K562 (cell line): Measurements from ENCODE around the gene MUSK. TPM values are rescaled to one million over a fixed set of nuclear protein-coding genes. Genes with fewer than 3 reads are reported as not detected.

Experiments
- ATAC-seq: fragments of 200-7000 bp; cut with Tn5 transposase; 3 replicates; pipeline ENCODE4 v1.9.1; 2020; ENCODE audit warnings: moderate library complexity
- BruUV-seq: library from RNA; stranded (reverse); fragments of 400-500 nt; replicated peaks from 2 replicates; lab custom pipeline; 2021; lab: Mats Ljungman, UMichigan
- CTCF ChIA-PET: fragments of 300-600 bp; formaldehyde crosslinking; extraction: SDS; loops from one replicate; lab custom pipeline; 2021; ENCODE audit warnings: low intra/inter-chr PET ratio; lab: Yijun Ruan, JAX
- POLR2A ChIA-PET: fragments of 300-600, 350-650 bp; sonication (Branson Sonifier 250); formaldehyde crosslinking; extraction: SDS; loops from one replicate; lab custom pipeline; 2021; ENCODE audit warnings: antibody characterized with exemption, inconsistent platforms; lab: Yijun Ruan, JAX
- DNase-seq, 4 experiments: peaks; one replicate each; pipeline versions ENCODE4 v3.0.0 to v3.0.0-alpha.2; 2011 to 2018; ENCODE audit warnings: low spot score in 3 of 4, mixed read lengths in 3 of 4; ENCODE audit errors: extremely low read depth in 1 of 4
- FAIRE-seq: peaks from 2 replicates; lab custom pipeline; 2011; peaks lifted over from hg19 to GRCh38; lab: Jason Lieb, UNC
- H2AFZ ChIP-seq: 2 replicates; pipeline ENCODE4 v1.6.0; 2011; ENCODE audit warnings: low read depth, low read length, control low read depth, inconsistent platforms
- H3K27ac ChIP-seq: fragments of 200-600 bp; 3 replicates; pipeline ENCODE4 v1.8.0; 2011; ENCODE audit warnings: low read depth, mild to moderate bottlenecking, control low read depth, inconsistent platforms, low read length, moderate library complexity, mixed read lengths; ENCODE audit errors: extremely low read depth
- H3K27me3 ChIP-seq, 2 experiments: fragments of 300-600 bp in 1 of 2; 2 replicates in 1 of 2; 3 replicates in 1 of 2; pipeline versions ENCODE4 v1.6.0 to v1.8.0; 2011; ENCODE audit warnings: inconsistent platforms in 2 of 2, low read length in 2 of 2, mild to moderate bottlenecking in 1 of 2, mixed read lengths in 1 of 2, moderate library complexity in 1 of 2; ENCODE audit not compliant: control insufficient read depth in 2 of 2, insufficient read depth in 2 of 2
- H3K36me3 ChIP-seq: fragments of 300-600 bp; 3 replicates; pipeline ENCODE4 v1.8.0; 2011; ENCODE audit warnings: mild to moderate bottlenecking, low read length, inconsistent platforms; ENCODE audit not compliant: control insufficient read depth, insufficient read depth
- H3K4me1 ChIP-seq, 2 experiments: fragments of 200-600 bp in 1 of 2; replicated peaks in 1 of 2; 2 replicates in 1 of 2; 3 replicates in 1 of 2; pipeline versions ENCODE4 v1.5.1 to v1.8.0; 2011; ENCODE audit warnings: inconsistent platforms in 2 of 2, low read length in 2 of 2, mild to moderate bottlenecking in 1 of 2, mixed read lengths in 1 of 2, moderate library complexity in 1 of 2; ENCODE audit not compliant: control insufficient read depth in 2 of 2, insufficient read depth in 2 of 2
- H3K4me2 ChIP-seq: 2 replicates; pipeline ENCODE4 v1.6.1; 2011; ENCODE audit warnings: low read length, control low read depth, inconsistent platforms, mixed read lengths; ENCODE audit not compliant: insufficient read depth
- H3K4me3 ChIP-seq: fragments of 200-600 bp; sonication (generic), shearing (Covaris generic); 2 replicates; pipeline ENCODE4 v1.5.1; 2016; ENCODE audit warnings: control low read depth, inconsistent platforms
- H3K79me2 ChIP-seq: fragments of 200-600 bp; 3 replicates; pipeline ENCODE4 v1.8.0; 2011; ENCODE audit warnings: low read length, inconsistent platforms; ENCODE audit not compliant: control insufficient read depth, insufficient read depth
- H3K9ac ChIP-seq, 2 experiments: 2 replicates each; pipeline versions ENCODE4 v1.6.0 to v1.6.1; 2011; ENCODE audit warnings: low read depth in 2 of 2, low read length in 2 of 2, control low read depth in 1 of 2, inconsistent platforms in 1 of 2, mild to moderate bottlenecking in 1 of 2, mixed read lengths in 1 of 2; ENCODE audit not compliant: insufficient read depth in 1 of 2
- H3K9me1 ChIP-seq: one replicate; pipeline ENCODE4 v1.6.0; 2011; ENCODE audit warnings: inconsistent platforms, mild to moderate bottlenecking, low read length, moderate library complexity; ENCODE audit not compliant: control insufficient read depth, insufficient read depth
- H3K9me3 ChIP-seq: replicated peaks from 2 replicates; pipeline ENCODE4 v1.5.1; 2011; ENCODE audit warnings: low read depth, low read length, inconsistent platforms; ENCODE audit not compliant: control insufficient read depth, insufficient read depth
- H4K20me1 ChIP-seq: replicated peaks from 2 replicates; pipeline ENCODE4 v1.6.1; 2011; ENCODE audit warnings: low read length, inconsistent platforms, mixed read lengths; ENCODE audit not compliant: control insufficient read depth, insufficient read depth
- GABPA ChIP-seq: fragments of 200-800 bp; sonication (Bioruptor generic); conservative IDR thresholded peaks from 2 replicates; pipeline ENCODE4 v1.6.1; 2016; ENCODE audit warnings: low read depth, missing genetic modification characterization, missing compliant biosample characterization
- MAX ChIP-seq: sonication (generic); formaldehyde crosslinking; IDR thresholded peaks from 2 replicates; pipeline ENCODE4 v1.9.0; 2022; ENCODE audit warnings: mild to moderate bottlenecking, missing genetic modification reagents
- POLR2B ChIP-seq: fragments of 450-650 bp; IDR thresholded peaks from 2 replicates; pipeline ENCODE4 v1.6.1; 2018; ENCODE audit warnings: low read depth; ENCODE audit not compliant: partially characterized antibody
- RAD51 ChIP-seq: fragments of 450-650 bp; IDR thresholded peaks from 2 replicates; pipeline ENCODE4 v1.7.1; 2016; ENCODE audit warnings: low read depth, mild to moderate bottlenecking, borderline replicate concordance
- TARDBP ChIP-seq: fragments of 450-650 bp; IDR thresholded peaks from 2 replicates; pipeline ENCODE4 v1.6.1; 2016
- TFAP4 ChIP-seq: sonication (generic); formaldehyde crosslinking; IDR thresholded peaks from 2 replicates; pipeline ENCODE4 v1.8.0; 2022; ENCODE audit warnings: missing genetic modification reagents, mild to moderate bottlenecking, moderate library complexity, borderline replicate concordance
- UBTF ChIP-seq, 2 experiments: IDR thresholded peaks; 2 replicates each; pipeline ENCODE4 v1.6.1; 2012; ENCODE audit warnings: improper control_type of control experiment in 2 of 2, low read depth in 2 of 2, low read length in 2 of 2, borderline replicate concordance in 1 of 2
- ZEB2 ChIP-seq: fragments of 450-650 bp; IDR thresholded peaks from 2 replicates; pipeline ENCODE4 v1.6.1; 2016
- ZNF184 ChIP-seq: sonication (generic); formaldehyde crosslinking; IDR thresholded peaks from 2 replicates; pipeline ENCODE4 v1.5.0; 2020; ENCODE audit warnings: missing genetic modification reagents
- WGBS: fragments of 100-300 bp; shearing (Covaris generic); methylation state at CpG from one replicate; pipeline ENCODE4 v1.1.6; 2016; ENCODE audit warnings: low coverage, mixed read lengths; ENCODE audit not compliant: insufficient coverage; ENCODE audit errors: missing lambda C conversion rate; 5-methylcytosine and 5-hydroxymethylcytosine counted together
- in situ Hi-C: fragments of 300-500 bp; cut with MboI; formaldehyde crosslinking; loops from 4 replicates; pipeline ENCODE4 v1.15.0; 2018; ENCODE audit warnings: inconsistent platforms, mixed read lengths
- intact Hi-C: fragments of 100-400 bp; cut with micrococcal nuclease; formaldehyde crosslinking; loops from 2 replicates; pipeline ENCODE4 v1.14.2; 2022
- polyA plus RNA-seq, 8 experiments: library from polyadenylated mRNA; depleted of rRNA in 4 of 8; stranded (reverse) in 5 of 8; unstranded in 3 of 8; fragments of >200 nt; fragmentation: Nextera tagmentation in 2 of 8; fragmentation: Illumina TruSeq in 1 of 8; extraction: Ambion mirVana in 2 of 8; extraction: Trizol in 1 of 8; gene quantifications; 2 replicates each; pipeline versions ENCODE4 v1.2.1 to v1.2.3, GENCODE V29; 2011 to 2014; ENCODE audit warnings: inconsistent platforms in 1 of 8, missing spikeins in 1 of 8
- total RNA-seq, 7 experiments: library from RNA; depleted of rRNA in 6 of 7; stranded (reverse); fragments of >200 nt in 6 of 7; fragmentation: Illumina TruSeq in 2 of 7; extraction: Trizol in 2 of 7; gene quantifications; 2 replicates each; pipeline versions ENCODE4 v1.2.1 to v1.2.3, GENCODE V29; 2011 to 2021; ENCODE audit warnings: low replicate concordance in 1 of 7

Gene MUSK
- total and polyA plus RNA-seq, 9 of the 15 experiments (the other 6 are each of a cell fraction or from before 2014, with no cell fraction given): not detected

GRCh38 chr9:110745676-110746075 is 77.1 kb downstream of the MUSK start:
- Histone ChIP-seq H3K9me1 (no peaks in the 10 kb centered on the region), H3K4me2 (no peak overlapping the region)
- intact Hi-C loops: no loop called here
- no TSS peak for BruUV-seq
- FAIRE-seq (no peak), ATAC-seq (no peak)
- POLR2A ChIA-PET: no interaction called here
- WGBS: 0% methylated on average over 1 of the region's 1 CpG
- TF ChIP-seq POLR2B (no peak), GABPA (tag) (no peak), RAD51 (no peak), ZNF184 (no peak), UBTF (IDR thresholded peaks at IDR 0.05; ENCODE audit: borderline replicate concordance in 1 of 2, low read depth in 2 of 2, low read length in 2 of 2) (no peak), TFAP4 (no peak), MAX (CRISPR knock-in tag) (no peak), ZEB2 (no peak), TARDBP (no peak)
- TF ChIP-seq, all 486 proteins: peak for 0
- no peaks in the 10 kb centered on the region for H3K27me3 ChIP-seq
- DNase-seq: no peak
- H3K79me2 ChIP-seq: no peaks in the 10 kb centered on the region
- no peaks in the 10 kb centered on the region for H3K36me3 ChIP-seq
- CTCF ChIA-PET: no interaction called here
- H2AFZ ChIP-seq: no peak overlapping the region
- H3K9ac ChIP-seq: no peak overlapping the region
- no peak overlapping the region for H3K27ac ChIP-seq
- H3K4me1 ChIP-seq: no peaks in the 10 kb centered on the region
- no peak overlapping the region for H3K4me3 ChIP-seq
- in situ Hi-C loops: no loop called here
- H4K20me1 ChIP-seq: no peaks in the 10 kb centered on the region
- no peaks in the 10 kb centered on the region for H3K9me3 ChIP-seq
